ENCODE measurements around the gene WNT2B.
A peak's percentile ranks its signal among the peaks of the same experiment; 100 is the strongest.
"Not testable (repeated sequence)": the region's sequence is repeated elsewhere in the genome, so short reads cannot be mapped to it uniquely, and the experiment has no call there.

WNT2B gene

DNA sequence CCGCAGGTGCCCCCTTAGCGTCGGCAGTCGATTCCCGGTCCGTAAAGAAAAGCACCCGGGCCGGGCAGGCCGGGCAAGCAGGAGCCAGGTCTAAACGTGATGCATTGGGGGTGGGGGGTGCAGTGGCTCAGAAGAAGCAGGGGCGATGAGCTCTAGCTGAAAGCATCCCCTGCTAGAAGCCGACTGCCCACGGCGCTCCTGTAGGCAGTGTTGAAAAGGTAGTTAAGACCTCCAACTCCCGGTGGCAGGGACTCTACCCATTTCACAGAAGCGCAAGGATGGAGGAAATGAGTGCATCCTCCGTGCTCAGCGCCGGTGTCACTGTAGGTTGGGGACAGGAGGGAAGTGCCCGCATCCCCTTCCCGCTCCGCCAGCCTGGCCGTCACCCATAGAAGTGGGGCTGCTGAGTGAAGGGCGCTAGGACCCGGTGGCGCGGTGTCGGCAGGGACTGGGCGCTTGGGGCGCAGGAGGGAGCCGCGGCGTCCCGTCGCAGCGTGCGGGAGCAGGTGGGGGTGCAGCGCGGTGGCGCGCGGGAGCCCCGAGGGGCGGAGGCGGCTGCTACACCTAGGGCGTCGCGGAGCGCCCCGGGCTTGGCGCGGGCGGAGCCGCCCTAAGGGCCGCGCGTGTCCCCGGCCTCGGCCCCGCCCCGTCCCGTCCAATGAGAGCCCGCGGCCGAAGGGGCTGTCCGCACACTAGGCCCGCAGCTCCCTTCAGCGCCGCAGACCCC lies at the start of gene WNT2B:
TSS of gene WNT2B (plus strand) at position 688 of the 727 bp plus-strand sequence. CDS start 298 bp downstream, outside the sequence.
- Histone ChIP-seq H3K4me1 (ENCODE audit: insufficient read depth, low read length) (peaks cover 11% of the 10 kb centered on the region), H3K27ac (ENCODE audit: low read depth, low read length) (no peak within 1 kb of the TSS), H3K4me3 (ENCODE audit: low read depth in 1 of 2, low read length in 2 of 2) (peak within 1 kb of the TSS; percentile 48 to 54), H3K9ac (ENCODE audit: low read length) (no peak within 1 kb of the TSS), H3K36me3 (ENCODE audit: insufficient read depth, low read length) (no peaks in the 10 kb centered on the region), H3K27me3 (ENCODE audit: control insufficient read depth in 1 of 2, insufficient read depth in 2 of 2, low read length in 2 of 2) (peaks cover 18 to 35% of the 10 kb centered on the region in 2 donors), H3K9me3 (ENCODE audit: low read length) (no peaks in the 10 kb centered on the region)

DNA sequence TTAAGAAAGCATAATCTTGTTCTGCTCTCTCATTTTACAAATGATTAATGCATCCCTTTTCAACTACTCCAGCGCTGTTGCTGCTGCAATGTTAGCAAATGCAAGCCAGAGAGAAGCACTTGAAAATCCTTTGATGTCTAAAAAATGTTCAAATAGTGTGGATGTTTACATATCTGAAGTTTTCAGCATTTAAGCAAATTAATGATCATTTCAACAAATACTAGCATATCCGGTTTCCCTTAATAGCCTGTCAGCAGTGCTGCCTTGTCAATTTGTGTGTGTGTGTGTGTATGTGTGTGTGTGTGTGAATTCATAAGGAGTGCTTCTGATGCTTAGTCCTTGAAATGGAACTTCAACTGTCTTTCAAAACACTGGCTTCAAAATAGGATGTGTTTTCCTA lies 48.1 kb upstream of the WNT2B start:
- Histone ChIP-seq H3K36me3 (ENCODE audit: insufficient read depth, low read length) (peaks cover 21% of the 10 kb centered on the region), H3K27ac (ENCODE audit: low read depth, low read length) (no peak overlapping the region), H3K4me1 (ENCODE audit: insufficient read depth, low read length) (peaks cover 4% of the 10 kb centered on the region), H3K4me3 (ENCODE audit: low read depth in 1 of 2, low read length in 2 of 2) (no peak overlapping the region), H3K9me3 (ENCODE audit: low read length) (no peaks in the 10 kb centered on the region), H3K9ac (ENCODE audit: low read length) (no peak overlapping the region), H3K27me3 (ENCODE audit: control insufficient read depth in 1 of 2, insufficient read depth in 2 of 2, low read length in 2 of 2) (no peaks in the 10 kb centered on the region)

DNA sequence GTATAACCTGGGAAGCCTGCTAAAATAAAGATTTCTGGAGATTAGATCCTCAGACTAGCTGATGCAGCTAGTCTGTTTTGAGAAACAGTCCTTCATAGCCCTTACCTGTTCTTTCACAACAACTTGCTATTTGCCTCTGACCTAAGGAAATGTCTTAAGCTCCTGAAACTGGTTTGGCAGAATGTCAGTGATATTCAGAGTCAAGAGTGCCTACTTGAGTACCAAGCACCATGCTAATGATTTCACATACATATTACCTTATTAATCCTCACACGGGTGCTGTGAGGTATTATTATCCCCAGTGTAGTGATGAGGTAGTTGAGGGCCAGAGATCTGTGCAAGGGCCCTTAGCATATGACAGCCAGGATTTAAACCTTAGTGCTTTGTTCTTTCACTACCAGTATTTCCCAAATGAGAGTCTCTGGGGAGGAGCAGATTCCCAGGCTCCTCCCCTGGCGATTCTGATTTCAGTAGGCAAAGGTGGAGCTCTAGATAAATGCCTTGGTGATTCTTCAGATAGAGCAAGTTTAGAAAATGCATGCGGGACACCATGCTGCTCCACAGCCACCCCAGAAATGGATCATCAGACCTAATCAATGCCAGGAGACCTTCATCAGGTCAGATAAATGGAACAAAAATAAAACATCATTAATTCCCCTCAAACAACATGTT lies 47.4 kb upstream of the WNT2B start:
- Histone ChIP-seq H3K9ac (ENCODE audit: low read length) (no peak overlapping the region), H3K27ac (ENCODE audit: low read depth, low read length) (no peak overlapping the region), H3K27me3 (ENCODE audit: control insufficient read depth in 1 of 2, insufficient read depth in 2 of 2, low read length in 2 of 2) (no peaks in the 10 kb centered on the region), H3K9me3 (ENCODE audit: low read length) (no peaks in the 10 kb centered on the region), H3K4me1 (ENCODE audit: insufficient read depth, low read length) (peaks cover 9% of the 10 kb centered on the region), H3K36me3 (ENCODE audit: insufficient read depth, low read length) (peaks cover 17% of the 10 kb centered on the region), H3K4me3 (ENCODE audit: low read depth in 1 of 2, low read length in 2 of 2) (no peak overlapping the region)

DNA sequence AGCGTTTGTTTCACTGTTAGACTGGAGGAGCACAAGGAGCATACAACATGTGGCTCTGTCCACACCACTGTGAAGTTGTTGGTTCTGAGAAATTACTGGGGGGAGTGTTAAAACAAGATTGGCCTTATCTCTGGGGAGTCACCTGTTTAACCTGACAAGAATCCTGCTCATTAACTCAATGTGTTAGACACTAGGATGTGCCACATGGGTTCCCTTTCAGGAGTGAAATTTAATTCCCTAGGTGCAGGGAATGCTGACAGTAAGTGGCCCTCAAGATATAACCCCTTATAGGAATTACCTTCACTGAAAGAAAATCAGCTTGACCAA lies 45.8 kb upstream of the WNT2B start:
- Histone ChIP-seq H3K27ac (ENCODE audit: low read depth, low read length) (no peak overlapping the region), H3K9ac (ENCODE audit: low read length) (no peak overlapping the region), H3K9me3 (ENCODE audit: low read length) (no peaks in the 10 kb centered on the region), H3K4me1 (ENCODE audit: insufficient read depth, low read length) (peaks cover 18% of the 10 kb centered on the region), H3K4me3 (ENCODE audit: low read depth in 1 of 2, low read length in 2 of 2) (no peak overlapping the region), H3K27me3 (ENCODE audit: control insufficient read depth in 1 of 2, insufficient read depth in 2 of 2, low read length in 2 of 2) (no peaks in the 10 kb centered on the region), H3K36me3 (ENCODE audit: insufficient read depth, low read length) (peaks cover 2% of the 10 kb centered on the region)

DNA sequence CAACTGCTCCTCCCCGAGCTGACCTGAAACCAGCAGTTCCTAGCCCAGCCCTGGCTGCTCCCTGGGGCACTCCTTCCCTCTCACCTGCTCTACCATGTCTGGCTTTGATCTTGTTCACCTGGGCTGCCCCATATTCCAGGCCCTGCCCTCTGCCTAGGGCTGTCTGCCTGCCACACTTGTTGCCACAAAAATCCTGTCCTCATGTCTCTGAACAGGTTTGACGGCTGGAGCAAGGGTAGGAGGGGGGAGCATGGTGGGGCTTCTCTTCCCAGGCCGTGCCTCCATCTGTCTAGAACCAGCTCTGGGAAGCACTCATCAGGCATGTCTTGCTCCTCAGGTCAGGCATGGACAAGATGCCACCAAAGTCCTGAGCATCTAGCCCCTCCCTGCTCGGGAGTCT lies 44.3 kb upstream of the WNT2B start:
- Histone ChIP-seq H3K9me3 (ENCODE audit: low read length) (no peaks in the 10 kb centered on the region), H3K9ac (ENCODE audit: low read length) (no peak overlapping the region), H3K4me3 (ENCODE audit: low read depth in 1 of 2, low read length in 2 of 2) (no peak overlapping the region), H3K27ac (ENCODE audit: low read depth, low read length) (no peak overlapping the region), H3K4me1 (ENCODE audit: insufficient read depth, low read length) (peaks cover 18% of the 10 kb centered on the region), H3K27me3 (ENCODE audit: control insufficient read depth in 1 of 2, insufficient read depth in 2 of 2, low read length in 2 of 2) (no peaks in the 10 kb centered on the region), H3K36me3 (ENCODE audit: insufficient read depth, low read length) (no peaks in the 10 kb centered on the region)

DNA sequence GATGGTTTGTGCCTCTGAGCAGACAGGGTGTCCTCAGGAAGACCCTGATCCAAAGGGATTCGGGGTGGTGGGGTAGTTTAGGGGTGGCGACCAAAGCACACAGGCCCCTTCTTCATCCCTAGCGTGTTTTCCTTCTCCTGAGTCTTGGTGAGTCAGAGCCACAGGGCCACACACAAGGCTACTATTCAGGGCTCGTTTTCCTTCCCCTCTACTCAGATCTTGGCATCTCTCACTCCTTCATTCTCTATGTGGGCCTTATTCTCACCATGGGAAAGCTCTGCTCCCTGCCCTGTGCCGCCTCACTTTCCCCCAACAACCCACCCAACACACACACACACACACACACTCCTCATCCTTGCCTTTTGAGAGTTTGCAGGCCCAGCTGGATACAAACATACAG lies 43.6 kb upstream of the WNT2B start:
- Histone ChIP-seq H3K36me3 (ENCODE audit: insufficient read depth, low read length) (no peaks in the 10 kb centered on the region), H3K4me3 (ENCODE audit: low read depth in 1 of 2, low read length in 2 of 2) (no peak overlapping the region), H3K9ac (ENCODE audit: low read length) (no peak overlapping the region), H3K4me1 (ENCODE audit: insufficient read depth, low read length) (peaks cover 18% of the 10 kb centered on the region), H3K27me3 (ENCODE audit: control insufficient read depth in 1 of 2, insufficient read depth in 2 of 2, low read length in 2 of 2) (no peaks in the 10 kb centered on the region), H3K9me3 (ENCODE audit: low read length) (no peaks in the 10 kb centered on the region), H3K27ac (ENCODE audit: low read depth, low read length) (peak overlapping the region; percentile 71)

DNA sequence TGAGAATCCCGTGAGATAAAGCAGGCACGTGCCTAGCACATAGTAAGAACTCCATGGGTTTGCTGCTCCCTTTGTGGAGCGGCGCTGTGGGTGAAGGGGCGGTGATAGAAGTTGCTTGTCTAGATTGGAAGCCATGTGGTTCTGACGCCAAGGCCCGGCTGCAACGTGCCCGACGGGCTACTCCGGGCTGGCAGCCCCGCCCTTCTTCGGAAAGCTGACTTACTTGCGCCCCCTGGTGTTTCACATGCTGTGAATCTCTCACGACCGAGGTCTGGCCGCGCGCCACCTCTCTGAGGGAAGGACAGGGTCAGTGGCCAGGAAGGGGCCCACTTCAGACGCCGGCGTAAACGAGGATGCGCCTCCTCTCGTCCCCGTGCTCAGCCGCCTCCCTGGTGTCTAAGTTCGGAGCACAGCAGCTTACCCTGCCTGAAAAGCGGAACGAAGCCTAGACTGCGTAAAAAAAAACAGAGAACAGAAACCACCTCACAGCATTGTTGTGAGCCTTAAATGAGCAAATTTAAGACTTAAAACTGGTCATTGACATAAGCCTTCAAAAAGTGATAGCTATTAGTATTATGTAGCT lies 42.6 kb upstream of the WNT2B start:
- Histone ChIP-seq H3K27ac (ENCODE audit: low read depth, low read length) (peak overlapping the region; percentile 71), H3K27me3 (ENCODE audit: control insufficient read depth in 1 of 2, insufficient read depth in 2 of 2, low read length in 2 of 2) (no peaks in the 10 kb centered on the region), H3K4me3 (ENCODE audit: low read depth in 1 of 2, low read length in 2 of 2) (peak overlapping the region; percentile 17 to 63), H3K36me3 (ENCODE audit: insufficient read depth, low read length) (no peaks in the 10 kb centered on the region), H3K4me1 (ENCODE audit: insufficient read depth, low read length) (peaks cover 18% of the 10 kb centered on the region), H3K9me3 (ENCODE audit: low read length) (no peaks in the 10 kb centered on the region), H3K9ac (ENCODE audit: low read length) (peak overlapping the region; percentile 51)

DNA sequence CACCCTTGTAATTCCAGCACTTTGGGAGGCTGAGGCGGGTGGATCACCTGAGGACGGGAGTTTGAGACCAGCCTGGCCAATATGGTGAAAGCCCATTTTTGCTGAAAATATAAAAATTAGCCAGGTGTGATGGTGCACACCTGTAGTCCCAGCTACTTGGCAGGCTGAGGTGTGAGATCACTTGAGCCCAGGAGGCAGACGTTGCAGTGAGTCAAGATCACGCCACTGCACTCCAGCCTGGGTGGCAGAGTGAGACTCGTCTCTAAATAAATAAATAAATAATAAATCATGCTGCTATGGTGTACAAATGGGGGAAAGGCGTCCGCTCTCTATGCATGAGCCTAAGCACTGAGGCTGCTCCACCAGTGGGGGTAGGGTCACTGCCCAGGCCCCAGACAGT lies 38.4 kb upstream of the WNT2B start:
- H3K9ac ChIP-seq (ENCODE audit: low read length); H3K4me3 ChIP-seq (ENCODE audit: low read depth in 1 of 2, low read length in 2 of 2); H3K27ac ChIP-seq (ENCODE audit: low read depth, low read length); H3K9me3 ChIP-seq (ENCODE audit: low read length); H3K36me3 ChIP-seq (ENCODE audit: insufficient read depth, low read length); H3K27me3 ChIP-seq (ENCODE audit: control insufficient read depth in 1 of 2, insufficient read depth in 2 of 2, low read length in 2 of 2): not testable (repeated sequence)
- H3K4me1 ChIP-seq (ENCODE audit: insufficient read depth, low read length) = peaks cover 17% of the 10 kb centered on the region

DNA sequence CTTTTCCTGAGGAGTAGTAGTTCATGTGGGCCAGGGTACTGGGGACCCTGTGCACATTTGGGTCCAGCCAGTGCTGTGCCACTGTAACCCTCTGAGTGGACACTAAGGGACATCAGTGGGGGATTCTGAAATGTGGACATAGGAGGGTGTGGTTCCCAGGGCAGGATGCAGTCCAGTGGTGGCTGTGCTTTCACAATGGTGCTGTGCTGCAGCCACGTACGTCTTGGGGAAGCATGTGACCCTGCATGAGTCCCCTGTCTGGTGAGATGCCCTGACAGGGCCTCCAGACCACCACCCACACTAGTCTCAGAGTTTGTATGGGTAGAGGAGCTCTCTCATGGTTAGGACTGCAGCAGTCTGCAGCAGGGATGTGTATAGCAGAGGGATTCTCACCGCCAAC lies 37.8 kb upstream of the WNT2B start:
- H3K36me3 ChIP-seq (ENCODE audit: insufficient read depth, low read length) = no peaks in the 10 kb centered on the region
- H3K27me3 ChIP-seq (ENCODE audit: control insufficient read depth in 1 of 2, insufficient read depth in 2 of 2, low read length in 2 of 2) = no peaks in the 10 kb centered on the region
- H3K4me1 ChIP-seq (ENCODE audit: insufficient read depth, low read length) = peaks cover 11% of the 10 kb centered on the region
- H3K9ac ChIP-seq (ENCODE audit: low read length) = no peak overlapping the region
- H3K27ac ChIP-seq (ENCODE audit: low read depth, low read length) = no peak overlapping the region
- H3K4me3 ChIP-seq (ENCODE audit: low read depth in 1 of 2, low read length in 2 of 2) = no peak overlapping the region
- H3K9me3 ChIP-seq (ENCODE audit: low read length) = no peaks in the 10 kb centered on the region

DNA sequence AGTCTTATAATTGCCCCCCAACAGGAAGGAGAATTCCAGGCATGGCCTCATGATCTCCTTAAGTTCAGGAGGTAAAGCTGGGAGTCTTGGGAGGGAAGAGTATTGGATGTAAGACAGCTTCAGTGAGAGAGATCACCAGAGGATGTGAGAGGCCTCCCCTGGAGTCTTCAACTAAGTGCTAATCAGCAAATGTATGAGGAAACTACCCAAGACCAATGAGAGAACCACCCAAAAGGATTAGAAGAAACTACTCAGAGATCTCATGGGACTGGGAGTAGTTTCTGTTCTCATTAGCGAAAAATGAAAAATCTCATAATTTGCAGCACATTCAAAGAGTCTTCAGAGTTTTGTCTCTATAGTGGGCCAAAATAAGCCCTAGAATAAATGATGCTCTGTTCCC lies 36.6 kb upstream of the WNT2B start:
- no peaks in the 10 kb centered on the region for H3K27me3 ChIP-seq (ENCODE audit: control insufficient read depth in 1 of 2, insufficient read depth in 2 of 2, low read length in 2 of 2)
- H3K4me3 ChIP-seq (ENCODE audit: low read depth in 1 of 2, low read length in 2 of 2) = no peak overlapping the region
- H3K9me3 ChIP-seq (ENCODE audit: low read length) = no peaks in the 10 kb centered on the region
- H3K36me3 ChIP-seq (ENCODE audit: insufficient read depth, low read length) = no peaks in the 10 kb centered on the region
- no peak overlapping the region for H3K9ac ChIP-seq (ENCODE audit: low read length)
- H3K27ac ChIP-seq (ENCODE audit: low read depth, low read length) = no peak overlapping the region
- H3K4me1 ChIP-seq (ENCODE audit: insufficient read depth, low read length) = peaks cover under 1% of the 10 kb centered on the region

DNA sequence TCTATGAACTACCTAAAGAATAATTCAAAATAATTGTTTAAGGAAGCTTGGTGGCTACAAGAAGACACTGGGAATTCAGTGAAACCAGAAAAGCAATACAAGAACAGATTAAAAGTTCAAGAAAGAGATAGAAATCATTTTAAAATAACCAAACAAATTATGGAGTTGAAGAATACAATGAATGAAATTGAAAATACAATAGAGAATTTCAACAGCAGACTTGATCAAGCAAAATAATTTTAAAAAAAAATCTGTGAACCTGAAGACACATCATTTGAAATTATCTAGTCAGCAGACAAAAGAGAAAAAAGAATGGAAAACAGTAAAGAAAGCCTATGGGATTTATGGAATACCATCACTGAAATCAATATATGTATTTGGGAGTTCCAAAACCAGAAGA lies 31.2 kb upstream of the WNT2B start:
- H3K27ac ChIP-seq (ENCODE audit: low read depth, low read length) = no peak overlapping the region
- H3K9ac ChIP-seq (ENCODE audit: low read length) = no peak overlapping the region
- H3K9me3 ChIP-seq (ENCODE audit: low read length) = no peaks in the 10 kb centered on the region
- no peak overlapping the region for H3K4me3 ChIP-seq (ENCODE audit: low read depth in 1 of 2, low read length in 2 of 2)
- H3K4me1 ChIP-seq (ENCODE audit: insufficient read depth, low read length) = no peaks in the 10 kb centered on the region
- no peaks in the 10 kb centered on the region for H3K36me3 ChIP-seq (ENCODE audit: insufficient read depth, low read length)
- H3K27me3 ChIP-seq (ENCODE audit: control insufficient read depth in 1 of 2, insufficient read depth in 2 of 2, low read length in 2 of 2) = no peaks in the 10 kb centered on the region

DNA sequence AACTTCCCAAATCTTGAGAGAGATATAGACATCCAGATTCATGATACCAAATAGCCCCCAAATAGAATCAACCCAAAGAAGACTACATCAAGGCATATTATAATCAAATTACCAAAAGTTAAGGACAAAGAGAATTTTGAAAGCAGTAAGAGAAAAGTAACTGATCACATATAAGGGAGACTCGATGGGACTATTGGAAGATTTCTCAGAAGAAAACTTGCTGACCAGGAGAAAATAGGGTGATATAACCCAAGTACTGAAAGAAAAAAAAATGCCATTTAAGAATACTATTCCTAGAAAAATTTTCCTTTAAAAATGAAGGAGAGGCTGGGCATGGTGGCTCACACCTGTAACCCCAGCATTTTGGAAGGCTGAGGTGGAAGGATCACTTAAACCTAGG lies 30.5 kb upstream of the WNT2B start:
- no peaks in the 10 kb centered on the region for H3K4me1 ChIP-seq (ENCODE audit: insufficient read depth, low read length)
- no peak overlapping the region for H3K9ac ChIP-seq (ENCODE audit: low read length)
- H3K36me3 ChIP-seq (ENCODE audit: insufficient read depth, low read length) = no peaks in the 10 kb centered on the region
- no peak overlapping the region for H3K27ac ChIP-seq (ENCODE audit: low read depth, low read length)
- H3K27me3 ChIP-seq (ENCODE audit: control insufficient read depth in 1 of 2, insufficient read depth in 2 of 2, low read length in 2 of 2) = no peaks in the 10 kb centered on the region
- H3K4me3 ChIP-seq (ENCODE audit: low read depth in 1 of 2, low read length in 2 of 2) = no peak overlapping the region
- H3K9me3 ChIP-seq (ENCODE audit: low read length) = no peaks in the 10 kb centered on the region

All from muscle layer of colon (tissue), 2 donors.